VCaP (cell line): ENCODE data around the gene LYPLAL1.

Experiments
- H3K27ac ChIP-seq: fragments of 450-650 bp; 2 replicates; pipeline ENCODE4 v1.5.1; 2017
- TF ChIP-seq, protein P1 (sequence below): fragments of 450-650 bp; conservative IDR thresholded peaks from 2 replicates; pipeline ENCODE4 v1.5.1; 2017; ENCODE audit warnings: mild to moderate bottlenecking, moderate library complexity

LYPLAL1 gene

DNA sequence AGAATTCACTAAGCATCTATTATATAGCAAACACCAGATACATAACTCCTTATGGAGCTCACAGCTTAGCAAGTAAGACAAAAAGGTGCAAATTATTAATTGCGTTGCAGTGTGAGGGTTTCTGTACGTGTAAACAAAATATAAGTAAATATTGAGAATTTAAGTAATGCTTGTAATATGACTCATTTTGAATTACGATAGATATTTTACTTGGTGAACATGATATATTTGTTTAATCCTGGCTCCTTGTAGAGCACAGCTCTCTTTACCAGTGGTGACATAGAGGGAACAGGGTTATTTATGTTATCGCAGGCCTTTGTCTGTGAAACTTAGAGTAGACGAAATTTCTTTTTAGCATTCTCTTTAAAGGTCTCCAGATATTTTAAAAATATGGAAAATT, 36.4 kb downstream of the LYPLAL1 start:
- TF ChIP-seq, protein P1, sequence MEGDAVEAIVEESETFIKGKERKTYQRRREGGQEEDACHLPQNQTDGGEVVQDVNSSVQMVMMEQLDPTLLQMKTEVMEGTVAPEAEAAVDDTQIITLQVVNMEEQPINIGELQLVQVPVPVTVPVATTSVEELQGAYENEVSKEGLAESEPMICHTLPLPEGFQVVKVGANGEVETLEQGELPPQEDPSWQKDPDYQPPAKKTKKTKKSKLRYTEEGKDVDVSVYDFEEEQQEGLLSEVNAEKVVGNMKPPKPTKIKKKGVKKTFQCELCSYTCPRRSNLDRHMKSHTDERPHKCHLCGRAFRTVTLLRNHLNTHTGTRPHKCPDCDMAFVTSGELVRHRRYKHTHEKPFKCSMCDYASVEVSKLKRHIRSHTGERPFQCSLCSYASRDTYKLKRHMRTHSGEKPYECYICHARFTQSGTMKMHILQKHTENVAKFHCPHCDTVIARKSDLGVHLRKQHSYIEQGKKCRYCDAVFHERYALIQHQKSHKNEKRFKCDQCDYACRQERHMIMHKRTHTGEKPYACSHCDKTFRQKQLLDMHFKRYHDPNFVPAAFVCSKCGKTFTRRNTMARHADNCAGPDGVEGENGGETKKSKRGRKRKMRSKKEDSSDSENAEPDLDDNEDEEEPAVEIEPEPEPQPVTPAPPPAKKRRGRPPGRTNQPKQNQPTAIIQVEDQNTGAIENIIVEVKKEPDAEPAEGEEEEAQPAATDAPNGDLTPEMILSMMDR = no peak
- H3K27ac ChIP-seq = no peak overlapping the region

DNA sequence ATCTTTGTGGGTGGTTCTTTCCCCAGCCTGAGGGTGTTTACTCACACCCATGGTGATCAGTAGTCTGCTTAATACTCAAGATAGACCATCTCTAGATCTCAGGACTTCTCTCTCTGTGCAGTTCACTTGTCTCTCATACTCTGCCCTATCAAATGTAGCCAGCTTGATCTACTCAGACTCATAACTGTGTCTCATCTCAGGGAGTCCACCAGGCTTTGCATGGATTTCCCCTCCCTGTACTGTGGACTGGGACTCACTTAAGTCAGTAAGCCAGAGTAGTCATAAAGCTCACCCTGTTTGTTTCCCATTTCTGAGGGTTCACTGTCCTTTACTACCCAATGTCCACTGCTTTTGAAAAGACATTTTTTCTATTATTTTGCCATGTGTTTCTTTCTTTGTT, 41.8 kb downstream of the LYPLAL1 start:
- TF ChIP-seq, protein P1 = no peak

DNA sequence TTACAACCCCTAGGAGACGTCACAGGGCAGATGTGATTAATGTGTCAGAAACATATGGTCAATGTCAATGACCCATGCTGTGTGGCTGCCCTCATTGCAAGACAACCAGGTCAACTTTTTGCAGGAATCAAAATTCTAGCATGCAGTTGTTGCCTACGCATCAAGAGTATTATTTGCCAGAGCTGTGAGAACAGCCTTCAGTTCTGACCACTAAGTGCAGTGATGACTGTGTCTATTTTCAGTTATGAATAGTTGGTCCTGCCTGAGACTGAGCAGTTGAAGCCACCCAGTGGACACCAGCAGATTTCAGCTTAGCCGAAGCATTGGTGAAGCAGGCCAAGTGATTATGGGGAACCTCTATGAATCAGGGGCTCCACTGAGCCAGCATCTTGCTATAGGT, 47.3 kb downstream of the LYPLAL1 start:
- TF ChIP-seq, protein P1 = no peak
- H3K27ac ChIP-seq = no peak overlapping the region

More for the DNA sequence above, 41.8 kb downstream of the LYPLAL1 start:
- H3K27ac ChIP-seq = no peak overlapping the region

DNA sequence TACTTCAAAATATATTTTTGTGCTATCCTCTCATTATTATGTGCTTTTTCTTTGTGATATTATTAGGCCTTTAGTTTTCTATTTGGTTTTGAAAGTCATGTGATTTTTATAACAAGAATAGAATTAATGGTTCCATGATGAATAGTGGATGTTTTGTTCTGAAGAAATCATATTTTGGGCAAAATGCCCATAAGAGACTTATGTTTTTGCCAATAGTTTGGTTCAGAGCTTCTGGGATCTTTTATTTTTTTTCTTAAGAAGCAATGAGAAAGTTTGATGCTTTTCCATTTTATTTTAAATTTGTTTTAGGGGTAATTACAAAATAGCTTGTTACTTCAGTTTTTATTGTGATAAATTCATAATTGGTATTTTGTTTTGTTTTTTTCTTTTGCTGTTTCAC, 49.8 kb downstream of the LYPLAL1 start:
- H3K27ac ChIP-seq = no peak overlapping the region
- TF ChIP-seq, protein P1 = no peak

DNA sequence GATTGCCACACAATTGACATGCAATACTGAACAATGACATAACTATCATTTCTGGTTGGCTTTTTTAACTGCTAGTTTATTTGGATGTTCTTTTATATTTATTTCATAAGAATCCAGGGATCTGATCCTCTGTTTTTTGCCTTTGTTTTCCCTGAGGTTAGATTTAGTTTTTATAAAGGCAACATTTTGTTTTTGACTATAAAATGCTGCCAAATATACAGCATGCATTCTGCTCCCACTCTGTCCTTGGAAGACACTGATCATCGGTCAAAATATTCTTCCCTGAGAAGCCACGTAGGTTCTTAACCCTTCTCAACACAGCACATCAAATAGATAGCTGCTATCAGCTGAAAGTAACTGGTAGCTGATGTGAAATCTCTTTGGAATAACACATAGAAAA, 52.5 kb downstream of the LYPLAL1 start:
- no peak overlapping the region for H3K27ac ChIP-seq
- TF ChIP-seq, protein P1 = no peak

DNA sequence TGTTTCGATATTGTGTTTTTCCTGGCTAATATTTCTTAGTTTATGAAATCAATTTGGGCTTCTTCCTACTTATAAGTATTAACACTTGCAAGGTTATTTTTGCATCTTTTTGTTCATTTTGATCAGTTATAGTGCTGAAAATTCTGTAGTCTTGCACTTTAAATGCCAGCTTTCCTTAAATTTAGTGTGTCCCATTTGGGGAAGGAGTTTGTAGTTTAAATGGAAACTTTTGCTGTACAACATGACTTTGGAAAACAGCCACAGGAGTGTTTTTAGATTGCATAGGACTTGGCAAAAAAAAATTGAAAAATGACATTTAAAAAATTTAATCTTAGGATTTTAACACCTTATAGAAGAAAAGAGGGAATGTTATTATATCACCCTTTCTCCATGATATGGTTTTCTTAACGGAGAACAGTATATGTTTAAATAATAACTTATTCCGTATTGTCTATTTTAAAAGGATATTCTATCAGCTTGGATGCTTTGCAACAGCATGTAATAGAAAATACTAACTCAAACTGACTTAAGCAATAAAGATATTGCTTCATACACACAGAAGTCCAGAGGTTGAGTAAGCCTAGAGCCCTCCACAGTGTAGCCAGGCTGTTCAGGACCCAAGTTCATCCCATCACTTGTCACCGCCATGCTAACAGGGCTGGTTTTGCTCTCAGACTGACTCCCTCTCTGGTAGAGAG, 53.8 kb downstream of the LYPLAL1 start:
- H3K27ac ChIP-seq = no peak overlapping the region
- TF ChIP-seq, protein P1 = no peak

DNA sequence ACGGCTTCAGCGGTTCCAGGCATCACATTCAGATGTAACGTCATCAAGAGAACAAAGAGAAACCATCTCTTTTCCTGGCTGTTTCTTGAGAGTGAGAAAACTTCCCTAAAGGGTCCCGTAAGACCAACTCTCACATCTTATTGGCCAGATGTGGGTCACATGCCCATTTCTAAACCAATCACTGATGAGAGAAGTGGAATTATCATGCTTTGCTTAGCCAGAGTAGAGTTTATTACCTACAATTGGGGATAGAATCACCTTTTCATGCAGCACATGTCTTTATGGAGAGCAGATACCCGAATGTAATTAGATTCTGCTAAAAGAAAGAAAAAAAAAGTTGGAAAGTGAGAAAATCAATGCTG, 54.4 kb downstream of the LYPLAL1 start:
- H3K27ac ChIP-seq = no peak overlapping the region
- TF ChIP-seq, protein P1 = no peak
